Measurements from ENCODE around the gene SCTR. TPM values are rescaled to one million over a fixed set of nuclear protein-coding genes. Genes with fewer than 3 reads are reported as not detected.

Gene SCTR
- total RNA-seq, 3 donors from 2014 or later: not detected

GRCh38 chr2:119423811-119424210 is 100.5 kb downstream of the SCTR start:
- DNase-seq (no peak), ATAC-seq (no peak)
- Mint-ChIP-seq H3K4me3 (no peak overlapping the region), H3K27me3 (ENCODE audit: low read depth) (peaks cover 43% of the 10 kb centered on the region), H3K36me3 (ENCODE audit: insufficient read depth) (no peaks in the 10 kb centered on the region), H3K9me3 (no peaks in the 10 kb centered on the region), H3K4me1 (ENCODE audit: low read depth) (no peaks in the 10 kb centered on the region)

- Mint-ChIP-seq H3K4me1 (ENCODE audit: low read depth) (no peaks in the 10 kb centered on the region), H3K36me3 (ENCODE audit: insufficient read depth) (no peaks in the 10 kb centered on the region), H3K4me3 (no peak overlapping the region), H3K27me3 (ENCODE audit: low read depth) (peaks cover 37% of the 10 kb centered on the region), H3K9me3 (no peaks in the 10 kb centered on the region)
- DNase-seq (no peak), ATAC-seq (no peak)
Observed at GRCh38 chr2:119423108-119423444, 101.2 kb downstream of the SCTR start.

GRCh38 chr2:119422360-119423107 is 101.7 kb downstream of the SCTR start:
- ATAC-seq (no peak), DNase-seq (no peak)
- H3K9me3 Mint-ChIP-seq: no peaks in the 10 kb centered on the region
- H3K27me3 Mint-ChIP-seq (ENCODE audit: low read depth): peaks cover 31% of the 10 kb centered on the region
- no peaks in the 10 kb centered on the region for H3K4me1 Mint-ChIP-seq (ENCODE audit: low read depth)
- H3K4me3 Mint-ChIP-seq: no peak overlapping the region
- no peaks in the 10 kb centered on the region for H3K36me3 Mint-ChIP-seq (ENCODE audit: insufficient read depth)

- no peaks in the 10 kb centered on the region for H3K4me1 Mint-ChIP-seq (ENCODE audit: low read depth)
- no peaks in the 10 kb centered on the region for H3K36me3 Mint-ChIP-seq (ENCODE audit: insufficient read depth)
- no peaks in the 10 kb centered on the region for H3K9me3 Mint-ChIP-seq
- ATAC-seq: no peak
- H3K4me3 Mint-ChIP-seq: no peak overlapping the region
- DNase-seq: no peak
- peaks cover 25% of the 10 kb centered on the region for H3K27me3 Mint-ChIP-seq (ENCODE audit: low read depth)
Observed at GRCh38 chr2:119421741-119422140, 102.5 kb downstream of the SCTR start.

- no peaks in the 10 kb centered on the region for H3K4me1 Mint-ChIP-seq (ENCODE audit: low read depth)
- no peaks in the 10 kb centered on the region for H3K9me3 Mint-ChIP-seq
- ATAC-seq (no peak), DNase-seq (no peak)
- H3K27me3 Mint-ChIP-seq (ENCODE audit: low read depth): peaks cover 21% of the 10 kb centered on the region
- no peak overlapping the region for H3K4me3 Mint-ChIP-seq
- H3K36me3 Mint-ChIP-seq (ENCODE audit: insufficient read depth): no peaks in the 10 kb centered on the region
Observed at GRCh38 chr2:119421304-119421703, 103.0 kb downstream of the SCTR start.

GRCh38 chr2:119419803-119420508 is 104.3 kb downstream of the SCTR start:
- Mint-ChIP-seq H3K9me3 (no peaks in the 10 kb centered on the region), H3K36me3 (ENCODE audit: insufficient read depth) (no peaks in the 10 kb centered on the region), H3K27me3 (ENCODE audit: low read depth) (peaks cover 10% of the 10 kb centered on the region), H3K4me3 (no peak overlapping the region), H3K4me1 (ENCODE audit: low read depth) (no peaks in the 10 kb centered on the region)
- ATAC-seq: no peak
- DNase-seq: no peak

- DNase-seq (no peak), ATAC-seq (no peak)
- Mint-ChIP-seq H3K4me1 (ENCODE audit: low read depth) (no peaks in the 10 kb centered on the region), H3K4me3 (no peak overlapping the region), H3K36me3 (ENCODE audit: insufficient read depth) (no peaks in the 10 kb centered on the region), H3K9me3 (no peaks in the 10 kb centered on the region), H3K27me3 (ENCODE audit: low read depth) (peaks cover 5% of the 10 kb centered on the region)
Observed at GRCh38 chr2:119419065-119419464, 105.2 kb downstream of the SCTR start.

- ATAC-seq (no peak), DNase-seq (no peak)
- no peaks in the 10 kb centered on the region for H3K9me3 Mint-ChIP-seq
- H3K27me3 Mint-ChIP-seq (ENCODE audit: low read depth): peaks cover 7% of the 10 kb centered on the region
- H3K4me3 Mint-ChIP-seq: no peak overlapping the region
- no peaks in the 10 kb centered on the region for H3K4me1 Mint-ChIP-seq (ENCODE audit: low read depth)
- H3K36me3 Mint-ChIP-seq (ENCODE audit: insufficient read depth): no peaks in the 10 kb centered on the region
Observed at GRCh38 chr2:119417908-119418307, 106.4 kb downstream of the SCTR start.

- ATAC-seq (no peak), DNase-seq (no peak)
- H3K4me3 Mint-ChIP-seq: no peak overlapping the region
- H3K27me3 Mint-ChIP-seq (ENCODE audit: low read depth): peaks cover 7% of the 10 kb centered on the region
- H3K9me3 Mint-ChIP-seq: no peaks in the 10 kb centered on the region
- no peaks in the 10 kb centered on the region for H3K36me3 Mint-ChIP-seq (ENCODE audit: insufficient read depth)
- H3K4me1 Mint-ChIP-seq (ENCODE audit: low read depth): no peaks in the 10 kb centered on the region
Observed at GRCh38 chr2:119416299-119416923, 107.9 kb downstream of the SCTR start.

GRCh38 chr2:119415630-119416029 is 108.7 kb downstream of the SCTR start:
- DNase-seq (no peak), ATAC-seq (no peak)
- H3K27me3 Mint-ChIP-seq (ENCODE audit: low read depth): peaks cover 7% of the 10 kb centered on the region
- no peaks in the 10 kb centered on the region for H3K4me1 Mint-ChIP-seq (ENCODE audit: low read depth)
- H3K9me3 Mint-ChIP-seq: no peaks in the 10 kb centered on the region
- H3K36me3 Mint-ChIP-seq (ENCODE audit: insufficient read depth): no peaks in the 10 kb centered on the region
- H3K4me3 Mint-ChIP-seq: no peak overlapping the region

GRCh38 chr2:119414894-119415293 is 109.4 kb downstream of the SCTR start:
- H3K4me1 Mint-ChIP-seq (ENCODE audit: low read depth): no peaks in the 10 kb centered on the region
- H3K9me3 Mint-ChIP-seq: no peaks in the 10 kb centered on the region
- no peak overlapping the region for H3K4me3 Mint-ChIP-seq
- H3K27me3 Mint-ChIP-seq (ENCODE audit: low read depth): peaks cover 7% of the 10 kb centered on the region
- ATAC-seq (no peak), DNase-seq (no peak)
- H3K36me3 Mint-ChIP-seq (ENCODE audit: insufficient read depth): no peaks in the 10 kb centered on the region

- no peak for DNase-seq
- Mint-ChIP-seq H3K4me3 (no peak overlapping the region), H3K9me3 (no peaks in the 10 kb centered on the region), H3K27me3 (ENCODE audit: low read depth) (peaks cover 8% of the 10 kb centered on the region), H3K4me1 (ENCODE audit: low read depth) (no peaks in the 10 kb centered on the region), H3K36me3 (ENCODE audit: insufficient read depth) (no peaks in the 10 kb centered on the region)
- no peak for ATAC-seq
Observed at GRCh38 chr2:119409506-119409905, 114.8 kb downstream of the SCTR start.

GRCh38 chr2:119408221-119408619 is 116.1 kb downstream of the SCTR start:
- H3K4me3 Mint-ChIP-seq: no peak overlapping the region
- no peaks in the 10 kb centered on the region for H3K9me3 Mint-ChIP-seq
- DNase-seq (no peak), ATAC-seq (no peak)
- no peaks in the 10 kb centered on the region for H3K4me1 Mint-ChIP-seq (ENCODE audit: low read depth)
- H3K36me3 Mint-ChIP-seq (ENCODE audit: insufficient read depth): no peaks in the 10 kb centered on the region
- peaks cover 8% of the 10 kb centered on the region for H3K27me3 Mint-ChIP-seq (ENCODE audit: low read depth)

- Mint-ChIP-seq H3K27me3 (ENCODE audit: low read depth) (peaks cover 8% of the 10 kb centered on the region), H3K9me3 (no peaks in the 10 kb centered on the region), H3K4me3 (no peak overlapping the region), H3K4me1 (ENCODE audit: low read depth) (no peaks in the 10 kb centered on the region), H3K36me3 (ENCODE audit: insufficient read depth) (no peaks in the 10 kb centered on the region)
- DNase-seq (no peak), ATAC-seq (peak in 1 of 2 donors; percentile 38)
Observed at GRCh38 chr2:119407430-119408220, 116.7 kb downstream of the SCTR start.

Measured in activated T-cell treated with anti-CD3 and anti-CD28 coated beads, Interleukin-2, amount 50 U/mL, for 4 hours (primary cell).